SK-N-SH treated with all-trans-retinoic acid at 6 μM for 48 hours (cell line): ENCODE measurements around the gene MMP19.

Experiments used
- BACH2 ChIP-seq: fragments of 250-450 bp; sonication (Bioruptor Pico); IDR thresholded peaks from 2 replicates; pipeline ENCODE4 v1.9.0; 2021; ENCODE audit warnings: mild to moderate bottlenecking, borderline replicate concordance
- CSDC2 ChIP-seq: fragments of 250-450 bp; sonication (Bioruptor Pico); IDR thresholded peaks from 2 replicates; pipeline ENCODE4 v1.5.0; 2020; ENCODE audit warnings: mild to moderate bottlenecking, moderate library complexity
- ISL1 ChIP-seq: fragments of 250-450 bp; sonication (Bioruptor Pico); IDR thresholded peaks from 2 replicates; pipeline ENCODE4 v2.1.2; 2022; ENCODE audit warnings: mild to moderate bottlenecking, moderate library complexity
- OSR1 ChIP-seq: fragments of 250-450 bp; sonication (Bioruptor Pico); IDR thresholded peaks from 2 replicates; pipeline ENCODE4 v1.8.0; 2022; ENCODE audit warnings: moderate library complexity, mild to moderate bottlenecking, inconsistent platforms
- RARB ChIP-seq: fragments of 250-450 bp; sonication (Bioruptor Pico); IDR thresholded peaks from 2 replicates; pipeline ENCODE4 v1.8.0; 2021; ENCODE audit warnings: mild to moderate bottlenecking, moderate library complexity
- SNAI2 ChIP-seq: fragments of 250-450 bp; sonication (Bioruptor Pico); IDR thresholded peaks from 2 replicates; pipeline ENCODE4 v1.5.0; 2020; ENCODE audit warnings: mild to moderate bottlenecking, moderate library complexity
- ZC3H10 ChIP-seq: fragments of 250-450 bp; sonication (Bioruptor Pico); IDR thresholded peaks from 2 replicates; pipeline ENCODE4 v1.5.1; 2021; ENCODE audit warnings: mild to moderate bottlenecking, moderate library complexity
- ZFP3 ChIP-seq: fragments of 250-450 bp; sonication (Bioruptor Pico); IDR thresholded peaks from 2 replicates; pipeline ENCODE4 v1.5.0; 2020; ENCODE audit warnings: mild to moderate bottlenecking, moderate library complexity
- ZNF565 ChIP-seq: fragments of 450-650 bp; formaldehyde crosslinking; conservative IDR thresholded peaks from 2 replicates; pipeline ENCODE4 v1.5.0; 2020; ENCODE audit warnings: low read depth, mild to moderate bottlenecking, moderate library complexity
- ZNF70 ChIP-seq: fragments of 450-650 bp; formaldehyde crosslinking; IDR thresholded peaks from 2 replicates; pipeline ENCODE4 v1.5.0; 2020; ENCODE audit warnings: mild to moderate bottlenecking, moderate library complexity
- TF ChIP-seq, protein P1 (sequence below): fragments of 250-450 bp; sonication (Bioruptor Pico); IDR thresholded peaks from 2 replicates; pipeline ENCODE4 v1.5.1; 2020; ENCODE audit warnings: low read depth, mild to moderate bottlenecking, moderate library complexity
- TF ChIP-seq, protein P2 (sequence below): fragments of 250-450 bp; sonication (Bioruptor Pico); IDR thresholded peaks from 2 replicates; pipeline ENCODE4 v1.8.0; 2020; ENCODE audit warnings: mild to moderate bottlenecking, moderate library complexity, borderline replicate concordance
- TF ChIP-seq, protein P3 (sequence below): fragments of 250-450 bp; sonication (Bioruptor Pico); IDR thresholded peaks from 2 replicates; pipeline ENCODE4 v1.5.0; 2020; ENCODE audit warnings: mild to moderate bottlenecking, moderate library complexity
- TF ChIP-seq, protein P4 (sequence below): fragments of 250-450 bp; sonication (Bioruptor Pico); IDR thresholded peaks from 2 replicates; pipeline ENCODE4 v1.5.1; 2021; ENCODE audit warnings: mild to moderate bottlenecking, moderate library complexity

DNA sequence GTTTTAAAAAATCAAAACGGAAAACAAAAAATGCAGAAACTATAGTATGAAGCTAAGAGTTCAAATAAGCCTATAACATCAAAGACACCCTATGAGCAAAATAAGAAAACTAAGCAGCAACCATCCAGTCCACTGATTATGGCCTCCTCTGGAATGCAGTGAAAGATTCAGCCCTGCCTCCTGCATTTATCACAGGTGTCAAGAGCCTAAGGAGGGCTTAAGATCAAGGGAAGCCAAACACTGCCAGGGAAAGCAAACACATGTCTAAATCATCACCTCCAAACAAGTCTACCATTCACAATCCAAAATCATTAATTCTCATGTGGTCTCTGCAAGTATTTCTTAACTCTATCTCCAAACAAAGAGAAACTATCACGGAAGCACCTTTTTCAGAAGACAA, 53.6 kb downstream of the MMP19 start:
- TF ChIP-seq CSDC2, result no peak
- no peak for TF ChIP-seq OSR1 (CRISPR knock-in tag)
- TF ChIP-seq ZNF565 (CRISPR knock-in tag), result no peak
- TF ChIP-seq, protein P1, sequence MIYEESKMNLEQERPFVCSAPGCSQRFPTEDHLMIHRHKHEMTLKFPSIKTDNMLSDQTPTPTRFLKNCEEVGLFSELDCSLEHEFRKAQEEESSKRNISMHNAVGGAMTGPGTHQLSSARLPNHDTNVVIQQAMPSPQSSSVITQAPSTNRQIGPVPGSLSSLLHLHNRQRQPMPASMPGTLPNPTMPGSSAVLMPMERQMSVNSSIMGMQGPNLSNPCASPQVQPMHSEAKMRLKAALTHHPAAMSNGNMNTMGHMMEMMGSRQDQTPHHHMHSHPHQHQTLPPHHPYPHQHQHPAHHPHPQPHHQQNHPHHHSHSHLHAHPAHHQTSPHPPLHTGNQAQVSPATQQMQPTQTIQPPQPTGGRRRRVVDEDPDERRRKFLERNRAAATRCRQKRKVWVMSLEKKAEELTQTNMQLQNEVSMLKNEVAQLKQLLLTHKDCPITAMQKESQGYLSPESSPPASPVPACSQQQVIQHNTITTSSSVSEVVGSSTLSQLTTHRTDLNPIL (CRISPR knock-in tag), result no peak
- TF ChIP-seq, protein P2, sequence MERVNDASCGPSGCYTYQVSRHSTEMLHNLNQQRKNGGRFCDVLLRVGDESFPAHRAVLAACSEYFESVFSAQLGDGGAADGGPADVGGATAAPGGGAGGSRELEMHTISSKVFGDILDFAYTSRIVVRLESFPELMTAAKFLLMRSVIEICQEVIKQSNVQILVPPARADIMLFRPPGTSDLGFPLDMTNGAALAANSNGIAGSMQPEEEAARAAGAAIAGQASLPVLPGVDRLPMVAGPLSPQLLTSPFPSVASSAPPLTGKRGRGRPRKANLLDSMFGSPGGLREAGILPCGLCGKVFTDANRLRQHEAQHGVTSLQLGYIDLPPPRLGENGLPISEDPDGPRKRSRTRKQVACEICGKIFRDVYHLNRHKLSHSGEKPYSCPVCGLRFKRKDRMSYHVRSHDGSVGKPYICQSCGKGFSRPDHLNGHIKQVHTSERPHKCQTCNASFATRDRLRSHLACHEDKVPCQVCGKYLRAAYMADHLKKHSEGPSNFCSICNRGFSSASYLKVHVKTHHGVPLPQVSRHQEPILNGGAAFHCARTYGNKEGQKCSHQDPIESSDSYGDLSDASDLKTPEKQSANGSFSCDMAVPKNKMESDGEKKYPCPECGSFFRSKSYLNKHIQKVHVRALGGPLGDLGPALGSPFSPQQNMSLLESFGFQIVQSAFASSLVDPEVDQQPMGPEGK (CRISPR knock-in tag), result no peak
- TF ChIP-seq, protein P3, sequence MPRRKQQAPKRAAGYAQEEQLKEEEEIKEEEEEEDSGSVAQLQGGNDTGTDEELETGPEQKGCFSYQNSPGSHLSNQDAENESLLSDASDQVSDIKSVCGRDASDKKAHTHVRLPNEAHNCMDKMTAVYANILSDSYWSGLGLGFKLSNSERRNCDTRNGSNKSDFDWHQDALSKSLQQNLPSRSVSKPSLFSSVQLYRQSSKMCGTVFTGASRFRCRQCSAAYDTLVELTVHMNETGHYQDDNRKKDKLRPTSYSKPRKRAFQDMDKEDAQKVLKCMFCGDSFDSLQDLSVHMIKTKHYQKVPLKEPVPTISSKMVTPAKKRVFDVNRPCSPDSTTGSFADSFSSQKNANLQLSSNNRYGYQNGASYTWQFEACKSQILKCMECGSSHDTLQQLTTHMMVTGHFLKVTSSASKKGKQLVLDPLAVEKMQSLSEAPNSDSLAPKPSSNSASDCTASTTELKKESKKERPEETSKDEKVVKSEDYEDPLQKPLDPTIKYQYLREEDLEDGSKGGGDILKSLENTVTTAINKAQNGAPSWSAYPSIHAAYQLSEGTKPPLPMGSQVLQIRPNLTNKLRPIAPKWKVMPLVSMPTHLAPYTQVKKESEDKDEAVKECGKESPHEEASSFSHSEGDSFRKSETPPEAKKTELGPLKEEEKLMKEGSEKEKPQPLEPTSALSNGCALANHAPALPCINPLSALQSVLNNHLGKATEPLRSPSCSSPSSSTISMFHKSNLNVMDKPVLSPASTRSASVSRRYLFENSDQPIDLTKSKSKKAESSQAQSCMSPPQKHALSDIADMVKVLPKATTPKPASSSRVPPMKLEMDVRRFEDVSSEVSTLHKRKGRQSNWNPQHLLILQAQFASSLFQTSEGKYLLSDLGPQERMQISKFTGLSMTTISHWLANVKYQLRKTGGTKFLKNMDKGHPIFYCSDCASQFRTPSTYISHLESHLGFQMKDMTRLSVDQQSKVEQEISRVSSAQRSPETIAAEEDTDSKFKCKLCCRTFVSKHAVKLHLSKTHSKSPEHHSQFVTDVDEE (CRISPR knock-in tag), result no peak
- TF ChIP-seq, protein P4, sequence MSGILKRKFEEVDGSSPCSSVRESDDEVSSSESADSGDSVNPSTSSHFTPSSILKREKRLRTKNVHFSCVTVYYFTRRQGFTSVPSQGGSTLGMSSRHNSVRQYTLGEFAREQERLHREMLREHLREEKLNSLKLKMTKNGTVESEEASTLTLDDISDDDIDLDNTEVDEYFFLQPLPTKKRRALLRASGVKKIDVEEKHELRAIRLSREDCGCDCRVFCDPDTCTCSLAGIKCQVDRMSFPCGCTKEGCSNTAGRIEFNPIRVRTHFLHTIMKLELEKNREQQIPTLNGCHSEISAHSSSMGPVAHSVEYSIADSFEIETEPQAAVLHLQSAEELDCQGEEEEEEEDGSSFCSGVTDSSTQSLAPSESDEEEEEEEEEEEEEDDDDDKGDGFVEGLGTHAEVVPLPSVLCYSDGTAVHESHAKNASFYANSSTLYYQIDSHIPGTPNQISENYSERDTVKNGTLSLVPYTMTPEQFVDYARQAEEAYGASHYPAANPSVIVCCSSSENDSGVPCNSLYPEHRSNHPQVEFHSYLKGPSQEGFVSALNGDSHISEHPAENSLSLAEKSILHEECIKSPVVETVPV (CRISPR knock-in tag), result no peak
- TF ChIP-seq ZFP3 (CRISPR knock-in tag), result no peak
- no peak for TF ChIP-seq ISL1
- TF ChIP-seq BACH2 (CRISPR knock-in tag), result no peak
- no peak for TF ChIP-seq RARB (CRISPR knock-in tag)
- no peak for TF ChIP-seq ZNF70 (CRISPR knock-in tag)
- TF ChIP-seq SNAI2, result no peak
- TF ChIP-seq ZC3H10 (CRISPR knock-in tag), result no peak
